ENCODE measurements around the gene PLD5. TPM values are rescaled to one million over a fixed set of nuclear protein-coding genes. Genes with fewer than 3 reads are reported as not detected.

The PLD5 gene
- total RNA-seq, 1 experiment from 2014 or later, result 9.2 TPM

DNA sequence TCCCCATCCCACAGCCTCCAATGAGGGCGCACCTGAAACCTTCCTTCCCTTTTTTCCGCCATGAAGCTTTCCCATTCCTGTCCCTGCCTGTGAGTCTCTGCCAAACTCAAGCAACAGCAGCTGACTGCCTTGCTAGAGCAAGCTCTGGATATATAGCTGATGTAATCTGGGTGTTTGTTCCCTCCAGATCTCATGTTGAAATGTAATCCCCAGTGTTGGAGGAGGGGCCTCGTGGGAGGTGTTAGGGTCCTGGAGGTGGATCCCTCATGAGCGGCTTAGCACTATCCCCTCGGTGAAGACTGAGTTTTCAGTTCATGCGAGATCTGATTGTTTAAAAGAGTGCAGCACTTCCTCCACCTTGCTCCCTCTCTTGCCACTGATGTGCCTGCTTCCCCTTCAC lies 321.2 kb downstream of the PLD5 start:
- POLR2A ChIA-PET (ENCODE audit: low non-redundant PET), result no interaction called here
- intact Hi-C loops (cut with micrococcal nuclease; ENCODE audit: unreplicated experiment), result no loop called here
- H3K4me1 ChIP-seq (ENCODE audit: insufficient read depth, low read length, poor library complexity, severe bottlenecking), result no peaks in the 10 kb centered on the region
- no TSS peak for BruUV-seq (replicated peaks)
- no peaks in the 10 kb centered on the region for H3K36me3 ChIP-seq (ENCODE audit: insufficient read depth, low read length, poor library complexity, severe bottlenecking)
- CTCF ChIA-PET, result no interaction called here
- H3K9me3 ChIP-seq (ENCODE audit: low read depth, low read length, poor library complexity, severe bottlenecking), result no peaks in the 10 kb centered on the region
- H3K27me3 ChIP-seq (replicated peaks; ENCODE audit: insufficient read depth, low read depth, low read length, poor library complexity), result no peaks in the 10 kb centered on the region
- no peak overlapping the region for H3K4me3 ChIP-seq (ENCODE audit: low read depth, low read length, poor library complexity, severe bottlenecking)
- TF ChIP-seq CTCF (conservative IDR thresholded peaks at IDR 0.05; ENCODE audit: low read depth, low read length), result no peak
- TF ChIP-seq EZH2 (IDR thresholded peaks at IDR 0.05; ENCODE audit: borderline replicate concordance, low read depth, low read length, poor library complexity, severe bottlenecking), result no peak
- no peak overlapping the region for H3K27ac ChIP-seq (ENCODE audit: low read depth, low read length, poor library complexity, severe bottlenecking)
- no peak for DNase-seq (ENCODE audit: low spot score)

GRCh38 chr1:242201090-242201489 lies 323.4 kb downstream of the PLD5 start:
- Histone ChIP-seq H3K4me3 (ENCODE audit: low read depth, low read length, poor library complexity, severe bottlenecking) (no peak overlapping the region), H3K4me1 (ENCODE audit: insufficient read depth, low read length, poor library complexity, severe bottlenecking) (no peaks in the 10 kb centered on the region), H3K36me3 (ENCODE audit: insufficient read depth, low read length, poor library complexity, severe bottlenecking) (no peaks in the 10 kb centered on the region), H3K27ac (ENCODE audit: low read depth, low read length, poor library complexity, severe bottlenecking) (no peak overlapping the region), H3K9me3 (ENCODE audit: low read depth, low read length, poor library complexity, severe bottlenecking) (no peaks in the 10 kb centered on the region), H3K27me3 (replicated peaks; ENCODE audit: insufficient read depth, low read depth, low read length, poor library complexity) (no peaks in the 10 kb centered on the region)
- ChIA-PET POLR2A (ENCODE audit: low non-redundant PET) (no interaction called here), CTCF (no interaction called here)
- no peak for TF ChIP-seq CTCF (conservative IDR thresholded peaks at IDR 0.05; ENCODE audit: low read depth, low read length)
- no peak for TF ChIP-seq EZH2 (IDR thresholded peaks at IDR 0.05; ENCODE audit: borderline replicate concordance, low read depth, low read length, poor library complexity, severe bottlenecking)
- intact Hi-C loops (cut with micrococcal nuclease; ENCODE audit: unreplicated experiment), result no loop called here
- no TSS peak for BruUV-seq (replicated peaks)
- no peak for DNase-seq (ENCODE audit: low spot score)

GRCh38 chr1:242199776-242200458 lies 324.6 kb downstream of the PLD5 start:
- no peaks in the 10 kb centered on the region for H3K36me3 ChIP-seq (ENCODE audit: insufficient read depth, low read length, poor library complexity, severe bottlenecking)
- DNase-seq (ENCODE audit: low spot score), result no peak
- BruUV-seq (replicated peaks), result no TSS peak
- no peak overlapping the region for H3K27ac ChIP-seq (ENCODE audit: low read depth, low read length, poor library complexity, severe bottlenecking)
- no peak overlapping the region for H3K4me3 ChIP-seq (ENCODE audit: low read depth, low read length, poor library complexity, severe bottlenecking)
- H3K4me1 ChIP-seq (ENCODE audit: insufficient read depth, low read length, poor library complexity, severe bottlenecking), result no peaks in the 10 kb centered on the region
- CTCF ChIA-PET, result no interaction called here
- no peak for TF ChIP-seq EZH2 (IDR thresholded peaks at IDR 0.05; ENCODE audit: borderline replicate concordance, low read depth, low read length, poor library complexity, severe bottlenecking)
- TF ChIP-seq CTCF (conservative IDR thresholded peaks at IDR 0.05; ENCODE audit: low read depth, low read length), result no peak
- POLR2A ChIA-PET (ENCODE audit: low non-redundant PET), result no interaction called here
- H3K27me3 ChIP-seq (replicated peaks; ENCODE audit: insufficient read depth, low read depth, low read length, poor library complexity), result no peaks in the 10 kb centered on the region
- H3K9me3 ChIP-seq (ENCODE audit: low read depth, low read length, poor library complexity, severe bottlenecking), result no peaks in the 10 kb centered on the region
- intact Hi-C loops (cut with micrococcal nuclease; ENCODE audit: unreplicated experiment), result no loop called here
